AG08395 (cell line): ENCODE measurements around the gene PDE4D.
A peak's percentile ranks its signal among the peaks of the same experiment; 100 is the strongest.
"Not testable (repeated sequence)": the region's sequence is repeated elsewhere in the genome, so short reads cannot be mapped to it uniquely, and the experiment has no call there.

Experiments
- DNase-seq: peaks from one replicate; pipeline ENCODE4 v3.0.0; 2012; ENCODE audit warnings: mixed read lengths, low spot score

The PDE4D gene

GRCh38 chr5:59768152-59769040 is 125.1 kb downstream of the PDE4D start:
- peak; percentile 22 for DNase-seq

GRCh38 chr5:59767681-59768151 is 125.8 kb downstream of the PDE4D start:
- no peak for DNase-seq

GRCh38 chr5:59767211-59767605 is 126.3 kb downstream of the PDE4D start:
- DNase-seq: no peak

GRCh38 chr5:59766427-59767210 is 126.9 kb downstream of the PDE4D start:
- DNase-seq: no peak

- DNase-seq: no peak
Observed at GRCh38 chr5:59765446-59765845, 128.1 kb downstream of the PDE4D start.

GRCh38 chr5:59764361-59764760 is 129.2 kb downstream of the PDE4D start:
- DNase-seq: no peak

- DNase-seq: no peak
Observed at GRCh38 chr5:59763541-59763940, 130.0 kb downstream of the PDE4D start.

GRCh38 chr5:59762232-59762631 is 131.3 kb downstream of the PDE4D start:
- DNase-seq: not testable (repeated sequence)

GRCh38 chr5:59760785-59761348 is 132.7 kb downstream of the PDE4D start:
- no peak for DNase-seq

- DNase-seq: no peak
Observed at GRCh38 chr5:59759600-59760351, 133.8 kb downstream of the PDE4D start.

GRCh38 chr5:59758566-59758965 is 135.0 kb downstream of the PDE4D start:
- no peak for DNase-seq

GRCh38 chr5:59757442-59757841 is 136.1 kb downstream of the PDE4D start:
- no peak for DNase-seq

GRCh38 chr5:59756373-59757035 is 137.0 kb downstream of the PDE4D start:
- no peak for DNase-seq

- no peak for DNase-seq
Observed at GRCh38 chr5:59755476-59755875, 138.1 kb downstream of the PDE4D start.

- no peak for DNase-seq
Observed at GRCh38 chr5:59753599-59753998, 139.9 kb downstream of the PDE4D start.

GRCh38 chr5:59749782-59750520 is 143.6 kb downstream of the PDE4D start:
- no peak for DNase-seq

- not testable (repeated sequence) for DNase-seq
Observed at GRCh38 chr5:59748036-59748663, 145.4 kb downstream of the PDE4D start.

- DNase-seq: peak; percentile 55
Observed at GRCh38 chr5:59746241-59746765, 147.2 kb downstream of the PDE4D start.

GRCh38 chr5:59745415-59745863 is 148.1 kb downstream of the PDE4D start:
- DNase-seq: no peak

GRCh38 chr5:59744531-59744992 is 149.0 kb downstream of the PDE4D start:
- no peak for DNase-seq
